Activated naive CD8-positive, alpha-beta T cell (primary cell): ENCODE data around the gene SNRNP48.

ENCODE experiments used
- H3K27ac Mint-ChIP-seq: one replicate; pipeline ENCODE4 v1.8.0; 2021; ENCODE audit warnings: mixed read lengths
- H3K27me3 Mint-ChIP-seq: one replicate; pipeline ENCODE4 v1.8.0; 2021; ENCODE audit warnings: mixed read lengths
- H3K36me3 Mint-ChIP-seq: one replicate; pipeline ENCODE4 v1.8.0; 2021; ENCODE audit warnings: mixed read lengths
- H3K4me1 Mint-ChIP-seq: one replicate; pipeline ENCODE4 v1.8.0; 2021; ENCODE audit warnings: low read depth, mixed read lengths
- H3K4me3 Mint-ChIP-seq: one replicate; pipeline ENCODE4 v1.8.0; 2021; ENCODE audit warnings: mild to moderate bottlenecking, mixed read lengths
- H3K9me3 Mint-ChIP-seq: one replicate; pipeline ENCODE4 v1.8.0; 2021; ENCODE audit warnings: low read depth, mixed read lengths

The SNRNP48 gene

GRCh38 chr6:7604506-7604905, 14.5 kb downstream of the SNRNP48 start:
- Mint-ChIP-seq H3K36me3 (peaks cover 10% of the 10 kb centered on the region), H3K4me1 (peaks cover 10% of the 10 kb centered on the region), H3K9me3 (no peaks in the 10 kb centered on the region)

GRCh38 chr6:7615611-7616383, 25.8 kb downstream of the SNRNP48 start:
- Mint-ChIP-seq H3K4me1 (peaks cover 15% of the 10 kb centered on the region), H3K4me3 (peak overlapping the region; percentile 2), H3K9me3 (no peaks in the 10 kb centered on the region), H3K27me3 (no peaks in the 10 kb centered on the region), H3K27ac (peak overlapping the region; percentile 43), H3K36me3 (peaks cover 3% of the 10 kb centered on the region)

More at GRCh38 chr6:7604506-7604905, 14.5 kb downstream of the SNRNP48 start:
- Mint-ChIP-seq H3K27ac (peak overlapping the region; percentile 64), H3K27me3 (no peaks in the 10 kb centered on the region), H3K4me3 (no peak overlapping the region)

- H3K27ac Mint-ChIP-seq, result no peak overlapping the region
- H3K9me3 Mint-ChIP-seq, result no peaks in the 10 kb centered on the region
- peaks cover 3% of the 10 kb centered on the region for H3K27me3 Mint-ChIP-seq
- H3K36me3 Mint-ChIP-seq, result peaks cover 3% of the 10 kb centered on the region
- peaks cover 15% of the 10 kb centered on the region for H3K4me1 Mint-ChIP-seq
- H3K4me3 Mint-ChIP-seq, result no peak overlapping the region
These were observed 28.1 kb downstream of the SNRNP48 start for GRCh38 chr6:7617801-7618764.

DNA sequence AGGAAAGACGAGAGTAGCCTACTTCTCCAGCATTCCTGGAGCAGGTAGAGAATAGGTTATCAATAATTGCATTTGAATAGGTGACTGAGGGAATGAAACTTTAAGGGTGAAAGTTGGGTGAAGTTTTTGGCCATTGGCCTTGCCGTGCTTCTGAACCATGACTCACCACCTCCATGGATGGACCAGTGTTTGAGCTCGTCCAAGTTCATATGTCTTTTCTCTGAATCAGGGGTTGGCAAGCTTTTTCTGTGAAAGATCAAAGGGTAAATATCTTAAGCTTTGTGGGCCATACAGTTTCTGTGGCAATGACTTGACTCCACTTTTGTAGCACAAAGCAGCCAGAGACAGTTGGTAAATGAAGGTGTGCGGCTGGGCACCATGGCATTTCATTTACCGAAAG, 31.8 kb downstream of the SNRNP48 start:
- H3K4me3 Mint-ChIP-seq, result no peak overlapping the region
- no peaks in the 10 kb centered on the region for H3K9me3 Mint-ChIP-seq
- H3K27me3 Mint-ChIP-seq, result peaks cover 3% of the 10 kb centered on the region
- H3K4me1 Mint-ChIP-seq, result peaks cover 7% of the 10 kb centered on the region
- no peak overlapping the region for H3K27ac Mint-ChIP-seq
- no peaks in the 10 kb centered on the region for H3K36me3 Mint-ChIP-seq

- Mint-ChIP-seq H3K4me1 (no peaks in the 10 kb centered on the region), H3K27ac (no peak overlapping the region), H3K4me3 (no peak overlapping the region), H3K9me3 (no peaks in the 10 kb centered on the region), H3K36me3 (no peaks in the 10 kb centered on the region), H3K27me3 (peaks cover 5% of the 10 kb centered on the region)
These were observed 35.1 kb downstream of the SNRNP48 start for GRCh38 chr6:7624796-7625710.

DNA sequence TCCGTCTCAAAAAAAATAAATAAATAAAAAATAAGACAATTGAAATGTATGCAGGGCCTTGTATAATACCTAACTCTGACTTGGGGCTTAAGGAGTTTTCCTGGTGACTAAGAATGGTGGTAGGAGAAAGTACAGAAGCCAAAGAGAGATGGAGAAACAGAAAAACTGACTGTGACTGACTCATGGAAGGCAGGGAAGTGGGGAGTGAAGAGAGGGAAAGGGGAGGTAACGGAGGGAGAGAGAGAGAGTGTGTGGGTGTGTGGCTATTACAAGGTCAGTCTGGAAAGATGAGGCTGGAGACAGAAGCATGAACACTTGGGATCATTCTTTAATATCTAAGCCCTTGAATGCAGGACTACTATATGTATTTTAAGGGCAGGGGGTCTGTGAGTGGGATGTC, 38.5 kb downstream of the SNRNP48 start:
- Mint-ChIP-seq H3K4me3 (no peak overlapping the region), H3K27ac (no peak overlapping the region), H3K36me3 (no peaks in the 10 kb centered on the region)

DNA sequence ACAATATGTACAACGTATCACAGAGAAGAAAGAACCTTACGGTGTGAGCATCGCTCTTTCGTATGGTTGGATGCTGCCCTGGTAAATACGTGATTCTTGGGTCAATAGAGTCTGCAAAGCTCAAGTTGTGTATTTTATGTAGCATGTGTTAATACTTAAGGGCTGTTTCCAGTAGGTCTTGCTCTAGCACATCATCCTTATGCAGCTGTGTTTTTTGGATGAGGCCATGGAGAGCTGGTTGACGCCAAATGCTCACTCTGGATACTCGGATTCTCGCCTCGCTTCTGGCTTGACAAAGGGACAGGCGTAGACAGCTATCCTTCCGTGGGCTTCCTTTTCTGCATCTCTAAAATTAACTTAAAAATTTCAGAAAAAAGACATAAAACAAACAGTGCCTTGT, 38.9 kb downstream of the SNRNP48 start:
- Mint-ChIP-seq H3K36me3 (no peaks in the 10 kb centered on the region), H3K27ac (no peak overlapping the region), H3K9me3 (no peaks in the 10 kb centered on the region), H3K27me3 (peaks cover 2% of the 10 kb centered on the region), H3K4me1 (no peaks in the 10 kb centered on the region), H3K4me3 (no peak overlapping the region)

More for the DNA sequence above, 38.5 kb downstream of the SNRNP48 start:
- H3K9me3 Mint-ChIP-seq, result no peaks in the 10 kb centered on the region
- no peaks in the 10 kb centered on the region for H3K4me1 Mint-ChIP-seq
- H3K27me3 Mint-ChIP-seq, result peaks cover 2% of the 10 kb centered on the region

DNA sequence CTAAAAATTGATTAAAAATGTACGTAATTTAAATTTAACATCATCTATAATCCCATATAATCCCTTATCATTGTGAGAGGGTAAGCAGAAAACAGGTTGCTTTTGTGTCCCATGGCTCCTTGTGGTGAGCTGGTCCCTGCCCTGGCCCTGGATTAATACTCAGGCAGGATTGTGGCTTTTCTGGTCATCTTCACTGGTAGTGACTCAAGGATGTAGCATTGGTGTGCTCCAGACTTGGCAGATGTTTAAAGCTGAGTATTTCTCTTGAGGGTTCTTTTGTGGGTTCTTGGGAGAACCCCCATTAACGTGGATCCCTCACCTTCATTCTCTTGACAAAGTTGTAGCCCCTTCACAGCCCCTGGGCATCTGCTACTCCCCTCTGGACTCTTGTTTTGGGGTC, 39.3 kb downstream of the SNRNP48 start:
- H3K36me3 Mint-ChIP-seq, result no peaks in the 10 kb centered on the region
- no peaks in the 10 kb centered on the region for H3K4me1 Mint-ChIP-seq
- no peaks in the 10 kb centered on the region for H3K9me3 Mint-ChIP-seq
- peaks cover 2% of the 10 kb centered on the region for H3K27me3 Mint-ChIP-seq
- no peak overlapping the region for H3K27ac Mint-ChIP-seq
- H3K4me3 Mint-ChIP-seq, result no peak overlapping the region

DNA sequence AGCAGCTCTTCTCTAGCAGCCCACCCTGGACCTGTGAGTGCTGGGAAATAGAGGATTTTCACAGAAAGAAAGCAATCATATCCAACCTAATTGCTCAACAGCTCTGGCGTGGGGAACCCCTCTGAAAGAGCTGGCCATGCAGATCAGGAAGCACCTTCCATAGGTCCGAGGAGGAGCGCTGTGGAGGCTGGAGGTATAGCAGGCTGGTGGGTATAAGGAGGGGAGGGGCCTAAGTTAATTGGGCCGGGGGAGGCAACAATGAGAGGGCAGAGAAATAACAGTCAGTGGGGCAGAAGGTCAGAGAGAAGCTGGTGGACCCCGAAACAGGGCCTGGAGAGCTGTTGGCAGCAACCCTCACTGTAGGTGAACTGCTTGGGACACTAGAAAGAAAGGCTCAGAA, 40.8 kb downstream of the SNRNP48 start:
- no peaks in the 10 kb centered on the region for H3K4me1 Mint-ChIP-seq
- H3K9me3 Mint-ChIP-seq, result no peaks in the 10 kb centered on the region
- H3K27me3 Mint-ChIP-seq, result peaks cover 2% of the 10 kb centered on the region
- no peak overlapping the region for H3K4me3 Mint-ChIP-seq
- no peaks in the 10 kb centered on the region for H3K36me3 Mint-ChIP-seq
- no peak overlapping the region for H3K27ac Mint-ChIP-seq

DNA sequence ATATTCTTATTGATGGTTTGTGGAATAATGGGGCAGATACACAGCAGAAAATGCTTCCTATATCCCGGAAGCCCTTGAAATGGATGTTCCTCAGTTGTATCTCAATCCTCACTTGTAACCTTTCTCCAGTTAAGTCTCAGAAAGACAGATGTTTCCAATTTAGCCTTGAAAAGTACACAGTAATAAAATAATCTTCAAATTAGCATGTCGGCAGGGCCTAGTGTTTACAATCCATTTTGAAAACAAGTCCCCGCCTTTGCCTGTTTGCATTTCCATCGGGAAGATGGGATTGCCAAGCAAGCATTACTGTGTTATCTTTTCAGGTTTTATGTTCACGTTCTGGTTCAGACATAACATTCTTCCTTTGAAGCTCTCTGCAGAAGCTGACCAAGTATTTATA, 41.5 kb downstream of the SNRNP48 start:
- H3K27me3 Mint-ChIP-seq, result peaks cover 2% of the 10 kb centered on the region
- peaks cover 3% of the 10 kb centered on the region for H3K36me3 Mint-ChIP-seq
- no peak overlapping the region for H3K4me3 Mint-ChIP-seq
- H3K4me1 Mint-ChIP-seq, result no peaks in the 10 kb centered on the region
- no peaks in the 10 kb centered on the region for H3K9me3 Mint-ChIP-seq
- H3K27ac Mint-ChIP-seq, result no peak overlapping the region

GRCh38 chr6:7632501-7633290, 42.7 kb downstream of the SNRNP48 start:
- Mint-ChIP-seq H3K36me3 (peaks cover 3% of the 10 kb centered on the region), H3K27me3 (no peaks in the 10 kb centered on the region), H3K27ac (no peak overlapping the region), H3K4me3 (no peak overlapping the region), H3K4me1 (no peaks in the 10 kb centered on the region), H3K9me3 (no peaks in the 10 kb centered on the region)

GRCh38 chr6:7633361-7633760, 43.4 kb downstream of the SNRNP48 start:
- no peak overlapping the region for H3K4me3 Mint-ChIP-seq
- H3K36me3 Mint-ChIP-seq, result peaks cover 3% of the 10 kb centered on the region
- H3K9me3 Mint-ChIP-seq, result no peaks in the 10 kb centered on the region
- no peaks in the 10 kb centered on the region for H3K4me1 Mint-ChIP-seq
- no peak overlapping the region for H3K27ac Mint-ChIP-seq
- no peaks in the 10 kb centered on the region for H3K27me3 Mint-ChIP-seq

- Mint-ChIP-seq H3K4me1 (no peaks in the 10 kb centered on the region), H3K27ac (no peak overlapping the region), H3K36me3 (peaks cover 3% of the 10 kb centered on the region), H3K27me3 (no peaks in the 10 kb centered on the region), H3K9me3 (no peaks in the 10 kb centered on the region), H3K4me3 (no peak overlapping the region)
These were observed 46.2 kb downstream of the SNRNP48 start for GRCh38 chr6:7636151-7636550.

DNA sequence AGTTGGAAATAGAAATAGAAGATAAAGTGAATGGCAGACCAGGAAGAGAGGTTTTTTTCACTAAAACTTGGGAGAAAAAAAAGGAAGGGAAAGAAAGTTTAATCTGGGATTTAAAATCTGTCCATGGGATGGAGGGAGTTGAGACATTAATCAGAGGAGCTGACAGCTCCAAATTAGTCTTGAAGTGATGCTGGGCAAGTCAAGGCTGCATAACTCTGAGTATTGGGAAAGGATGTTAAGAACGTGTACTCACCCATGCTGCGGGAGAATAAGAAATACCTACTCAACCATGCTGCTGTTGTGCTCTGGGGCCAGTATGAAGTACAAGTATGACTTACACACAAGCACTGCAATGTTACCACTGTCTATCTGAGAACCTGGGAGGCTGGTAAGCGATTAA, 47.5 kb downstream of the SNRNP48 start:
- Mint-ChIP-seq H3K27ac (no peak overlapping the region), H3K4me1 (no peaks in the 10 kb centered on the region), H3K27me3 (no peaks in the 10 kb centered on the region), H3K4me3 (no peak overlapping the region), H3K36me3 (peaks cover 3% of the 10 kb centered on the region), H3K9me3 (no peaks in the 10 kb centered on the region)
